ENCODE measurements around the gene PKP2.

PKP2 gene

GRCh38 chr12:32742133-32742532 is 154.4 kb downstream of the PKP2 start:
- no peak for DNase-seq

All from NCI-H526 (cell line).